Subcutaneous adipose tissue (tissue), 4 donors: ENCODE results near the gene HABP2. TPM values are rescaled to one million over a fixed set of nuclear protein-coding genes. Genes with fewer than 3 reads are reported as not detected.

Experiments
- total RNA-seq, 4 donors: library from RNA; depleted of rRNA; stranded (reverse); fragments of >200 nt; gene quantifications; one replicate each; pipeline ENCODE4 v1.1.0, GENCODE V29; 2016
- TF ChIP-seq, protein P1 (sequence below): fragments of 450-650 bp; IDR thresholded peaks from one replicate; pipeline ENCODE4 v1.5.1; 2016; ENCODE audit warnings: low read depth, mild to moderate bottlenecking, control low read depth, antibody characterized with exemption, moderate library complexity

Gene HABP2
- total RNA-seq, 4 donors from 2014 or later = not detected

DNA sequence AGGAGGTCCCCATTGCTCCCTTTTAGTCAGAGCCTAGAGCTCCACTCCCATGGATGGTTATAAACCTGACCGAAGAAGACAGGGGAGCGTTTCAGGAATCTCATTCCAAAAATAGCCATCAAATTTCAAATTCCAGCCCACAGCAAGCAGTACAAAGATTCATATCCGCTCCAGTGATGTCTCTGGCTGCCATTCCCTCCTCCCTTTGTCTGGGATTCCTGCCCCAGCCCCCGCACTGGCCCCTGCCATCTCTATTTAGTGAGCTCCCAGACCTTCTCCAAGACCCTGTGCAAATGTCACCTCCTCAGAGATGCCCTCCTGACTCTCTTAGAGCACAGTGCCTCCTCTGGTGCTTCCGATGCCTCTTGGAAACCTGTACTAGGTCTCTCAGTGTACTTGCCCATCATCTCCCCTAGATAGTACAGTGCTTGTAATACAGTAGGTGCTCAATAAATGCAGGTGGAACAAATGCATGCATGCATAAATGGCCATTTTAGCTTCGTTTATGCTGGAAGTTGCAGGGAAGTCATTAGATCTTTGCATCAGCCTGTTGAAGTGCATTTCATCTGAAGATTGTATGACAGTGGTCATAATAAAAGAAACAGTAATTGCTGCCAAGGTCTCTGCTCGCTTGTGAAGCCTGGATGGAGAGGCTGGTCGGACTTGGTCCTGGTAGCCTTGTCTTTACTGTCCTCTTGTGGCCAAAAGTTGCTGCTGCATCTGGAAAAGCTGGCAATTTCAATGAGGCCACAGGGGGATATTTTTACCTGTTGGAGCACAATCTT, 32.0 kb upstream of the HABP2 start:
- TF ChIP-seq, protein P1, sequence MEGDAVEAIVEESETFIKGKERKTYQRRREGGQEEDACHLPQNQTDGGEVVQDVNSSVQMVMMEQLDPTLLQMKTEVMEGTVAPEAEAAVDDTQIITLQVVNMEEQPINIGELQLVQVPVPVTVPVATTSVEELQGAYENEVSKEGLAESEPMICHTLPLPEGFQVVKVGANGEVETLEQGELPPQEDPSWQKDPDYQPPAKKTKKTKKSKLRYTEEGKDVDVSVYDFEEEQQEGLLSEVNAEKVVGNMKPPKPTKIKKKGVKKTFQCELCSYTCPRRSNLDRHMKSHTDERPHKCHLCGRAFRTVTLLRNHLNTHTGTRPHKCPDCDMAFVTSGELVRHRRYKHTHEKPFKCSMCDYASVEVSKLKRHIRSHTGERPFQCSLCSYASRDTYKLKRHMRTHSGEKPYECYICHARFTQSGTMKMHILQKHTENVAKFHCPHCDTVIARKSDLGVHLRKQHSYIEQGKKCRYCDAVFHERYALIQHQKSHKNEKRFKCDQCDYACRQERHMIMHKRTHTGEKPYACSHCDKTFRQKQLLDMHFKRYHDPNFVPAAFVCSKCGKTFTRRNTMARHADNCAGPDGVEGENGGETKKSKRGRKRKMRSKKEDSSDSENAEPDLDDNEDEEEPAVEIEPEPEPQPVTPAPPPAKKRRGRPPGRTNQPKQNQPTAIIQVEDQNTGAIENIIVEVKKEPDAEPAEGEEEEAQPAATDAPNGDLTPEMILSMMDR = no peak

DNA sequence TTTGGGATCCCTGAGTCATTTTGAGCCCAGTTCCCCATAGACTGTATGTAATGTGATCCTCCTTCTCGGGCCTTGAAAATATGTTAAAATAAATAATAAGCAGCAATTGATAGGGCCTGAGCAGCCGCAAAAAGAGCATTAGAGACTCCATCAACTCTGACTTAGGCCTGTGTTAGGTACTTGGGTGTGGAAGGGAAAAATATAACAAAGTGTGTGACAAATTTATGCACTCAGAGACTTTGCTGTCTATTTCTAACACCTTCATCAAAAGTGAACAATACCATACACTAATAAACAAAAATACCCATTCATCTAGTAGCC, 31.4 kb upstream of the HABP2 start:
- TF ChIP-seq, protein P1 = no peak

GRCh38 chr10:113522460-113522859, 30.4 kb upstream of the HABP2 start:
- TF ChIP-seq, protein P1 = no peak

DNA sequence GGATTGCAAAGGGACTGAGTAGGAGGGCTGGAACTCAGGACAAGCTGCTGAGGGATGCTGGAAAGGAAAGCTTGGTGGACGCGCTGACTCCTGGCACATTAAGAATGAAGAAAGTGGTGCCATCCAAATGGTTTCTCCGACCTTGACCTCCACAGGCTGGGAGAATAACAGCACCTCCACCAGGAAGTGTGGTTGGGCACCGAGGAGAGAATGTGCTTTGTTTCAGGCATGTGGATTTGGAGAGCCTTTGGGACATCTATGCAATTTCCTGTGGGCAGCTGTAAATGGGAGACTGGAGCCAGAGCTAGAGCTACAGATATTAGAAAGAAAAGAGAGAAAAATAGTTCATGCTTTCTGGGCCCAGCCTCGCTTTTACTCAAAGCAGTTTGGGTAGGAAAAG, 29.8 kb upstream of the HABP2 start:
- TF ChIP-seq, protein P1 = no peak

GRCh38 chr10:113523628-113524027, 29.2 kb upstream of the HABP2 start:
- TF ChIP-seq, protein P1 = no peak

DNA sequence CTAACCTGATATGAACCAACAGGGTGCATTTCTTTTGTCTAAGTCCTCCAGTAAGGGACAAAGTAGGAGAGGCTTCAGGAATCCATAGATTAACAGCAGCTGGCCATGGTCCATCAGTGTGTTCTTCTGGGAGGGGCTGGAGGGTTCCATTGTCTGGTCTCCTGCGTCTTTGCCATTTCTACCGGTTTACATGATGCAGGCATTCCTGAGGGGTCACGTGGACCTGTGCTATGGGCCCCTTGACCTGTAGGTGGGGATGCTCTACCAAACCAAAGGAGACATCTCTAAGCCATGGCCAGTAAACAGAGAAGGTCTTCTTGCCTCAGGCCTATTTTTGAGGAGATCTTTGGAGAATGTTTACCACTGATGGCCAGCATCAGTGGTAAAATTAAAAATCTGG, 28.7 kb upstream of the HABP2 start:
- TF ChIP-seq, protein P1 = no peak

GRCh38 chr10:113524539-113525490, 28.0 kb upstream of the HABP2 start:
- TF ChIP-seq, protein P1 = no peak
